IMR-90 (cell line): Measurements from ENCODE around the gene WFDC6. TPM values are rescaled to one million over a fixed set of nuclear protein-coding genes. Genes with fewer than 3 reads are reported as not detected.

Experiments
- ATAC-seq: fragments of 200-7000 bp; cut with Tn5 transposase; 2 replicates; pipeline ENCODE4 v1.9.1; 2020; ENCODE audit warnings: low read depth, mild to moderate bottlenecking, moderate library complexity
- BruUV-seq: library from RNA; stranded (reverse); fragments of 400-500 nt; replicated peaks from 2 replicates; lab custom pipeline; 2021; lab: Mats Ljungman, UMichigan
- CTCF ChIA-PET: fragments of 300-600 bp; formaldehyde crosslinking; extraction: SDS; loops from one replicate; lab custom pipeline; 2021; ENCODE audit warnings: antibody characterized with exemption; lab: Yijun Ruan, JAX
- POLR2A ChIA-PET: fragments of 300-600 bp; sonication (Branson Sonifier 250); formaldehyde crosslinking; loops from one replicate; lab custom pipeline; 2022; ENCODE audit warnings: antibody characterized with exemption; ENCODE audit not compliant: unreplicated experiment; lab: Charles Lee
- DNase-seq: peaks from one replicate; pipeline ENCODE4 v3.0.0; 2013
- H2AFZ ChIP-seq: replicated peaks from 2 replicates; pipeline ENCODE3; 2013; ENCODE audit warnings: low read length, mild to moderate bottlenecking; ENCODE audit not compliant: poor library complexity
- H2AK5ac ChIP-seq: 2 replicates; pipeline ENCODE4 v1.6.1; 2013; ENCODE audit warnings: low read depth, low read length, inconsistent platforms
- H2AK9ac ChIP-seq: replicated peaks from 2 replicates; pipeline ENCODE3; 2013; ENCODE audit warnings: mild to moderate bottlenecking, low read depth, low read length, moderate library complexity; ENCODE audit not compliant: poor library complexity
- H2BK120ac ChIP-seq: 2 replicates; pipeline ENCODE4 v1.6.1; 2013; ENCODE audit warnings: low read depth, low read length, inconsistent platforms
- H2BK15ac ChIP-seq: 3 replicates; pipeline ENCODE4 v1.6.1; 2013; ENCODE audit warnings: low read depth, low read length, inconsistent platforms
- H2BK20ac ChIP-seq: 2 replicates; pipeline ENCODE4 v1.6.1; 2013; ENCODE audit warnings: low read depth, mild to moderate bottlenecking, inconsistent platforms, low read length, moderate library complexity
- H2BK5ac ChIP-seq: 2 replicates; pipeline ENCODE4 v1.6.1; 2013; ENCODE audit warnings: mild to moderate bottlenecking, low read depth, low read length, inconsistent platforms; ENCODE audit not compliant: poor library complexity, severe bottlenecking
- H3K14ac ChIP-seq: replicated peaks from 2 replicates; pipeline ENCODE4 v1.6.1; 2013; ENCODE audit warnings: low read depth, low read length, inconsistent platforms
- H3K18ac ChIP-seq: 2 replicates; pipeline ENCODE4 v1.6.1; 2013; ENCODE audit warnings: low read depth, low read length, control low read depth
- H3K23ac ChIP-seq: 2 replicates; pipeline ENCODE4 v1.6.1; 2013; ENCODE audit warnings: low read depth, low read length, inconsistent platforms
- H3K27ac ChIP-seq: 2 replicates; pipeline ENCODE4 v1.5.1; 2013; ENCODE audit warnings: mild to moderate bottlenecking, control low read depth, low read length; ENCODE audit not compliant: insufficient read depth
- H3K27me3 ChIP-seq: 2 replicates; pipeline ENCODE4 v1.6.1; 2013; ENCODE audit warnings: low read length; ENCODE audit not compliant: control insufficient read depth, insufficient read depth
- H3K36me3 ChIP-seq: 2 replicates; pipeline ENCODE4 v1.6.1; 2013; ENCODE audit warnings: low read length, mixed read lengths; ENCODE audit not compliant: control insufficient read depth, insufficient read depth
- H3K4ac ChIP-seq: 2 replicates; pipeline ENCODE4 v1.6.1; 2013; ENCODE audit warnings: low read depth, low read length, inconsistent platforms
- H3K4me1 ChIP-seq: 2 replicates; pipeline ENCODE4 v1.6.1; 2013; ENCODE audit warnings: low read length, mixed read lengths; ENCODE audit not compliant: control insufficient read depth, insufficient read depth
- H3K4me2 ChIP-seq: 2 replicates; pipeline ENCODE4 v1.6.1; 2013; ENCODE audit warnings: low read depth, mild to moderate bottlenecking, control low read depth, low read length, moderate library complexity
- H3K4me3 ChIP-seq: 2 replicates; pipeline ENCODE4 v1.5.1; 2013; ENCODE audit warnings: low read depth, mild to moderate bottlenecking, control low read depth, low read length, moderate library complexity; ENCODE audit not compliant: insufficient read depth
- H3K56ac ChIP-seq: 2 replicates; pipeline ENCODE4 v1.6.1; 2013; ENCODE audit warnings: low read length, inconsistent platforms; ENCODE audit not compliant: insufficient read depth; ENCODE audit errors: extremely low read depth
- H3K79me1 ChIP-seq, 2 experiments: 2 replicates each; pipeline ENCODE4 v1.6.1; 2013; ENCODE audit warnings: low read length in 2 of 2, inconsistent platforms in 1 of 2, low read depth in 1 of 2
- H3K9ac ChIP-seq: 2 replicates; pipeline ENCODE4 v1.6.1; 2013; ENCODE audit warnings: low read depth, low read length, control low read depth
- H3K9me1 ChIP-seq: 2 replicates; pipeline ENCODE4 v1.6.1; 2013; ENCODE audit warnings: low read length, inconsistent platforms; ENCODE audit not compliant: insufficient read depth
- H3K9me3 ChIP-seq: 2 replicates; pipeline ENCODE4 v1.6.1; 2013; ENCODE audit warnings: low read length; ENCODE audit not compliant: control insufficient read depth, insufficient read depth
- H4K20me1 ChIP-seq: 2 replicates; pipeline ENCODE4 v1.6.1; 2013; ENCODE audit warnings: low read length, inconsistent platforms; ENCODE audit not compliant: insufficient read depth
- H4K5ac ChIP-seq: 2 replicates; pipeline ENCODE4 v1.6.1; 2013; ENCODE audit warnings: mild to moderate bottlenecking, low read depth, low read length, control low read depth
- H4K8ac ChIP-seq, 2 experiments: 2 replicates each; pipeline ENCODE4 v1.6.1; 2013; ENCODE audit warnings: low read depth in 2 of 2, low read length in 2 of 2, control low read depth in 1 of 2, inconsistent platforms in 1 of 2
- H4K91ac ChIP-seq: 2 replicates; pipeline ENCODE4 v1.6.1; 2013; ENCODE audit warnings: low read depth, low read length, inconsistent platforms; ENCODE audit not compliant: insufficient read depth
- BHLHE40 ChIP-seq: fragments of 150-350 bp; IDR thresholded peaks from 2 replicates; pipeline ENCODE4 v1.6.1; 2016; ENCODE audit warnings: mild to moderate bottlenecking, low read depth, low read length
- FOS ChIP-seq: fragments of 150-350 bp; IDR thresholded peaks from 2 replicates; pipeline ENCODE4 v1.6.1; 2016; ENCODE audit warnings: low read depth, low read length
- POLR2A ChIP-seq: IDR thresholded peaks from 2 replicates; pipeline ENCODE4 v1.6.1; 2012; ENCODE audit warnings: mild to moderate bottlenecking, low read depth, low read length
- RAD21 ChIP-seq: IDR thresholded peaks from 2 replicates; pipeline ENCODE4 v1.6.1; 2012; ENCODE audit warnings: low read length, improper control_type of control experiment
- RCOR1 ChIP-seq: IDR thresholded peaks from 2 replicates; pipeline ENCODE4 v1.6.1; 2012; ENCODE audit warnings: mild to moderate bottlenecking, low read length, improper control_type of control experiment; ENCODE audit not compliant: insufficient replicate concordance
- SMC3 ChIP-seq: fragments of 150-350 bp; IDR thresholded peaks from 2 replicates; pipeline ENCODE4 v1.6.1; 2016; ENCODE audit warnings: low read depth, mild to moderate bottlenecking, antibody characterized with exemption, low read length, moderate library complexity
- WGBS, 2 experiments: methylation state at CpG; one replicate each; pipeline versions ENCODE4 v1.1.5 to v1.1.7; 2013; ENCODE audit warnings: missing lambda C conversion rate in 2 of 2; ENCODE audit not compliant: insufficient read length in 1 of 2; ENCODE audit errors: extremely low coverage in 2 of 2; 5-methylcytosine and 5-hydroxymethylcytosine counted together
- dilution Hi-C: fragments of 300-500 bp; cut with HindIII; formaldehyde crosslinking; loops from one replicate; pipeline ENCODE4 v1.14.3; 2018; ENCODE audit warnings: low sequenced_read_pairs; ENCODE audit not compliant: unreplicated experiment
- in situ Hi-C: fragments of 300-500 bp; cut with MboI; formaldehyde crosslinking; loops from 3 replicates; pipeline ENCODE4 v1.14.3; 2019; ENCODE audit warnings: low sequenced_read_pairs, inconsistent platforms, mixed read lengths
- intact Hi-C: fragments of 100-400 bp; cut with micrococcal nuclease; formaldehyde crosslinking; loops from 2 replicates; pipeline ENCODE4 v1.10.0; 2022
- polyA plus RNA-seq, 3 experiments: library from polyadenylated mRNA; depleted of rRNA; stranded (reverse); fragments of >200 nt; gene quantifications; 2 replicates each; pipeline ENCODE4 v1.2.3, GENCODE V29; 2012; ENCODE audit warnings: low replicate concordance in 1 of 3
- total RNA-seq: library from RNA; depleted of rRNA; stranded (reverse); fragments of >200 nt; gene quantifications from 2 replicates; pipeline ENCODE4 v1.2.3, GENCODE V29; 2012
- TF ChIP-seq, protein P1 (sequence below): conservative IDR thresholded peaks from 2 replicates; pipeline ENCODE4 v1.5.1; 2012; ENCODE audit warnings: mild to moderate bottlenecking, low read depth, low read length, improper control_type of control experiment
- TF ChIP-seq, protein P2 (sequence below): fragments of 150-350 bp; IDR thresholded peaks from 2 replicates; pipeline ENCODE4 v1.6.1; 2017; ENCODE audit warnings: mild to moderate bottlenecking, antibody characterized with exemption, low read length, low read depth

The WFDC6 gene
- total and polyA plus RNA-seq, 2 of the 4 experiments (the other 2 are of a cell fraction) = not detected

DNA sequence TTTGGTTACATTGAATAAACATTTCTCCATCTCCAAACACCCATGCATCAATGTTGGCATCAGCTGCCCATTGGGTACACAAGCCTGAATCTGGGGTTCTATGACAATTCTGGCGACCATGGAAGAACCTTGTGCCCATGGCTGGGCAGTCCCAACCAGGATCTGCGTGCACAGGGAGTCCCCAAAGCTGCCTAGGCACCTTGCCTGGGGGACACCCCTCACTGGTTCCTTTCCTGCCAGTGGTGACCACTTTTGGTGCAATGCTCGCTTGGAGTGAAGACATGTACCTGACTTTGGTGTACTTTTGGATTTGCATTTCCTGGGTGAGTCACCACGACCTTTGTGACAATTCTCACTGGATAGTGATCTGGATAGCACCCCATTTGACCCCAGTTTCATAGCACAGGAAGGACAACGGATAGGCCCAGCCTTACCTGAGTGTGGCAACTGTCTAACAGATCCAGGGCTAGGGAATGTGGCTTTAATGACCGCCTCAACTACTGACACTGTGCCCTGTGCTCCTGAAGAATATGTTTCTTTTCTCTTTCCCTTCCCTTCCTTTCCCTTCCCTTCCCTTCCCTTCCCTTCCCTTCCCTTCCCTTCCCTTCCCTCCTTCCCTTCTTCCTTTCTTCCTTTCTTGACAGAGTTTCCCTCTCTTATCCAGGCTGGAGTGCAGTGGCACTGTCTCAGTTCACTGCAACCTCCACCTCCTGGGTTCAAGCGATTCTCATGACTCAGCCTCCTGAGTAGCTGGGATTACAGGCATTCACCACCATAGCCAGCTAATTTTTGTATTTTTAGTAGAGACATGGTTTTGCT lies 31.0 kb downstream of the WFDC6 start:
- H2BK20ac ChIP-seq = no peak overlapping the region

More for the DNA sequence above, 31.0 kb downstream of the WFDC6 start:
- no peak overlapping the region for H4K8ac ChIP-seq
- WGBS, 2 experiments = 25% methylated on average over 1 of the region's 7 CpGs; no CpG with 5 or more reads in 1 of the 2 experiments
- no peak overlapping the region for H2AK5ac ChIP-seq
- no peak overlapping the region for H3K9ac ChIP-seq
- H3K36me3 ChIP-seq = no peaks in the 10 kb centered on the region
- no peaks in the 10 kb centered on the region for H4K20me1 ChIP-seq
- intact Hi-C loops (no loop called here), dilution Hi-C loops (no loop called here), in situ Hi-C loops (no loop called here)
- H3K27ac ChIP-seq = no peak overlapping the region
- H3K18ac ChIP-seq = no peak overlapping the region
- no TSS peak for BruUV-seq
- POLR2A ChIA-PET = no interaction called here
- no peak overlapping the region for H2BK5ac ChIP-seq
- H3K9me3 ChIP-seq = no peaks in the 10 kb centered on the region
- H4K5ac ChIP-seq = no peak overlapping the region
- no peak for ATAC-seq
- H3K79me1 ChIP-seq = no peaks in the 10 kb centered on the region
- H3K27me3 ChIP-seq = peaks cover 2% of the 10 kb centered on the region
- no peak for DNase-seq
- H3K23ac ChIP-seq = no peak overlapping the region
- H2AFZ ChIP-seq = no peak overlapping the region
- H3K4me3 ChIP-seq = no peak overlapping the region
- no peak overlapping the region for H2BK120ac ChIP-seq
- no peak for TF ChIP-seq POLR2A
- TF ChIP-seq RCOR1 = no peak
- TF ChIP-seq, protein P1, sequence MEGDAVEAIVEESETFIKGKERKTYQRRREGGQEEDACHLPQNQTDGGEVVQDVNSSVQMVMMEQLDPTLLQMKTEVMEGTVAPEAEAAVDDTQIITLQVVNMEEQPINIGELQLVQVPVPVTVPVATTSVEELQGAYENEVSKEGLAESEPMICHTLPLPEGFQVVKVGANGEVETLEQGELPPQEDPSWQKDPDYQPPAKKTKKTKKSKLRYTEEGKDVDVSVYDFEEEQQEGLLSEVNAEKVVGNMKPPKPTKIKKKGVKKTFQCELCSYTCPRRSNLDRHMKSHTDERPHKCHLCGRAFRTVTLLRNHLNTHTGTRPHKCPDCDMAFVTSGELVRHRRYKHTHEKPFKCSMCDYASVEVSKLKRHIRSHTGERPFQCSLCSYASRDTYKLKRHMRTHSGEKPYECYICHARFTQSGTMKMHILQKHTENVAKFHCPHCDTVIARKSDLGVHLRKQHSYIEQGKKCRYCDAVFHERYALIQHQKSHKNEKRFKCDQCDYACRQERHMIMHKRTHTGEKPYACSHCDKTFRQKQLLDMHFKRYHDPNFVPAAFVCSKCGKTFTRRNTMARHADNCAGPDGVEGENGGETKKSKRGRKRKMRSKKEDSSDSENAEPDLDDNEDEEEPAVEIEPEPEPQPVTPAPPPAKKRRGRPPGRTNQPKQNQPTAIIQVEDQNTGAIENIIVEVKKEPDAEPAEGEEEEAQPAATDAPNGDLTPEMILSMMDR = no peak
- TF ChIP-seq, protein P2, sequence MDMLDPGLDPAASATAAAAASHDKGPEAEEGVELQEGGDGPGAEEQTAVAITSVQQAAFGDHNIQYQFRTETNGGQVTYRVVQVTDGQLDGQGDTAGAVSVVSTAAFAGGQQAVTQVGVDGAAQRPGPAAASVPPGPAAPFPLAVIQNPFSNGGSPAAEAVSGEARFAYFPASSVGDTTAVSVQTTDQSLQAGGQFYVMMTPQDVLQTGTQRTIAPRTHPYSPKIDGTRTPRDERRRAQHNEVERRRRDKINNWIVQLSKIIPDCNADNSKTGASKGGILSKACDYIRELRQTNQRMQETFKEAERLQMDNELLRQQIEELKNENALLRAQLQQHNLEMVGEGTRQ = no peak
- TF ChIP-seq FOS = no peak
- no peak for TF ChIP-seq RAD21
- TF ChIP-seq BHLHE40 = no peak
- no peak for TF ChIP-seq SMC3
- H3K56ac ChIP-seq = no peak overlapping the region
- no peak overlapping the region for H4K91ac ChIP-seq
- no peaks in the 10 kb centered on the region for H3K9me1 ChIP-seq
- H3K4me2 ChIP-seq = no peak overlapping the region
- H3K4ac ChIP-seq = no peak overlapping the region
- no peak overlapping the region for H3K14ac ChIP-seq
- H3K4me1 ChIP-seq = no peaks in the 10 kb centered on the region
- CTCF ChIA-PET = no interaction called here
- H2AK9ac ChIP-seq = no peak overlapping the region
- no peak overlapping the region for H2BK15ac ChIP-seq
